ENCODE results near the gene MMS19. TPM values are rescaled to one million over a fixed set of nuclear protein-coding genes. Genes with fewer than 3 reads are reported as not detected.

Gene MMS19
- total and polyA plus RNA-seq, 10 of the 15 experiments (the other 5 are each of a cell fraction or from before 2014, with no cell fraction given): 40.2 to 112 (median 69.0) TPM

DNA sequence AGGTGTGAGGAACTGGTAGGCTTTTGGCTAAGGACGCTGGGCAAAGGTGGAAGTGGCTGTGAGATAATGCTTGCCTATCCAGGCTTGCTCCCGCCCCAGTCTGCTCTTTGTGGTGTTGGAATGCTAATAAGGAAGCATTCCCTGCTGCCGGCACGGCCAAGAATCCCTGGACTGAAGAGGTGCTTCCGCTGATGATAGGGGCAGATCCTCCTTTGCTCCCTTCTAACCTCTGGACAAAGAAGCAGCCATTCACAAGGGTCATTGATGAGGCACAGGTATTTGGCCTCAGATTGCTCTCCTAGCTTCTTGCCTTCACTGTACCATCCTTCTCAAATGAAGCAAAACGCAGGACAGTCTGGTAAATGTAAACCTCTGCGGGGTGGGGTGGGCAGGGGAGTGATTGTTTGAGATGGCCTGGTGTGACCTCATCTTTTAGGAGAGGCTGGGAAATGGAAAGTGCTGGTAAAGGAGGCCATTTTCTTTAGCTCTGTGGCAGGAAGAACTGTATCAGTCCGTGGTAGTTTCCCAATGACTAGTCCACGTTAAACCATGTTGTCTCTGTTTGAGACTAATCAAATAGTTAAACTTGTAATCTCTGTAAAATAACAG lies 70.5 kb downstream of the MMS19 start (continued):
- TF ChIP-seq FOS (IDR thresholded peaks at IDR 0.05; ENCODE audit: borderline replicate concordance, extremely low read depth, insufficient read length) (no peak), HDGF (IDR thresholded peaks at IDR 0.05) (no peak), JUNB (IDR thresholded peaks at IDR 0.05) (peak; percentile 49; the same call in 1 of the 2 replicates), TCF3 (IDR thresholded peaks at IDR 0.05; ENCODE audit: borderline replicate concordance, insufficient read depth, low read depth, low read length) (no peak), NRF1 (conservative IDR thresholded peaks at IDR 0.05; ENCODE audit: low read depth, low read length) (no peak), FOXK2 (IDR thresholded peaks at IDR 0.05) (no peak), RUNX3 (IDR thresholded peaks at IDR 0.05; ENCODE audit: low read length) (peak; percentile 35; the same call in 1 of the 2 replicates), RFX5 (IDR thresholded peaks at IDR 0.05; ENCODE audit: low read depth, low read length) (no peak), SREBF2 (IDR thresholded peaks at IDR 0.05; ENCODE audit: low read length) (no peak)
- TF ChIP-seq, protein P1, sequence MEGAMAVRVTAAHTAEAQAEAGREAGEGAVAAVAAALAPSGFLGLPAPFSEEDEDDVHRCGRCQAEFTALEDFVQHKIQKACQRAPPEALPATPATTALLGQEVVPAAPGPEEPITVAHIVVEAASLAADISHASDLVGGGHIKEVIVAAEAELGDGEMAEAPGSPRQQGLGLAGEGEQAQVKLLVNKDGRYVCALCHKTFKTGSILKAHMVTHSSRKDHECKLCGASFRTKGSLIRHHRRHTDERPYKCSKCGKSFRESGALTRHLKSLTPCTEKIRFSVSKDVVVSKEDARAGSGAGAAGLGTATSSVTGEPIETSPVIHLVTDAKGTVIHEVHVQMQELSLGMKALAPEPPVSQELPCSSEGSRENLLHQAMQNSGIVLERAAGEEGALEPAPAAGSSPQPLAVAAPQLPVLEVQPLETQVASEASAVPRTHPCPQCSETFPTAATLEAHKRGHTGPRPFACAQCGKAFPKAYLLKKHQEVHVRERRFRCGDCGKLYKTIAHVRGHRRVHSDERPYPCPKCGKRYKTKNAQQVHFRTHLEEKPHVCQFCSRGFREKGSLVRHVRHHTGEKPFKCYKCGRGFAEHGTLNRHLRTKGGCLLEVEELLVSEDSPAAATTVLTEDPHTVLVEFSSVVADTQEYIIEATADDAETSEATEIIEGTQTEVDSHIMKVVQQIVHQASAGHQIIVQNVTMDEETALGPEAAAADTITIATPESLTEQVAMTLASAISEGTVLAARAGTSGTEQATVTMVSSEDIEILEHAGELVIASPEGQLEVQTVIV (IDR thresholded peaks at IDR 0.05; ENCODE audit: borderline replicate concordance, partially characterized antibody): no peak
- TF ChIP-seq, protein P2, sequence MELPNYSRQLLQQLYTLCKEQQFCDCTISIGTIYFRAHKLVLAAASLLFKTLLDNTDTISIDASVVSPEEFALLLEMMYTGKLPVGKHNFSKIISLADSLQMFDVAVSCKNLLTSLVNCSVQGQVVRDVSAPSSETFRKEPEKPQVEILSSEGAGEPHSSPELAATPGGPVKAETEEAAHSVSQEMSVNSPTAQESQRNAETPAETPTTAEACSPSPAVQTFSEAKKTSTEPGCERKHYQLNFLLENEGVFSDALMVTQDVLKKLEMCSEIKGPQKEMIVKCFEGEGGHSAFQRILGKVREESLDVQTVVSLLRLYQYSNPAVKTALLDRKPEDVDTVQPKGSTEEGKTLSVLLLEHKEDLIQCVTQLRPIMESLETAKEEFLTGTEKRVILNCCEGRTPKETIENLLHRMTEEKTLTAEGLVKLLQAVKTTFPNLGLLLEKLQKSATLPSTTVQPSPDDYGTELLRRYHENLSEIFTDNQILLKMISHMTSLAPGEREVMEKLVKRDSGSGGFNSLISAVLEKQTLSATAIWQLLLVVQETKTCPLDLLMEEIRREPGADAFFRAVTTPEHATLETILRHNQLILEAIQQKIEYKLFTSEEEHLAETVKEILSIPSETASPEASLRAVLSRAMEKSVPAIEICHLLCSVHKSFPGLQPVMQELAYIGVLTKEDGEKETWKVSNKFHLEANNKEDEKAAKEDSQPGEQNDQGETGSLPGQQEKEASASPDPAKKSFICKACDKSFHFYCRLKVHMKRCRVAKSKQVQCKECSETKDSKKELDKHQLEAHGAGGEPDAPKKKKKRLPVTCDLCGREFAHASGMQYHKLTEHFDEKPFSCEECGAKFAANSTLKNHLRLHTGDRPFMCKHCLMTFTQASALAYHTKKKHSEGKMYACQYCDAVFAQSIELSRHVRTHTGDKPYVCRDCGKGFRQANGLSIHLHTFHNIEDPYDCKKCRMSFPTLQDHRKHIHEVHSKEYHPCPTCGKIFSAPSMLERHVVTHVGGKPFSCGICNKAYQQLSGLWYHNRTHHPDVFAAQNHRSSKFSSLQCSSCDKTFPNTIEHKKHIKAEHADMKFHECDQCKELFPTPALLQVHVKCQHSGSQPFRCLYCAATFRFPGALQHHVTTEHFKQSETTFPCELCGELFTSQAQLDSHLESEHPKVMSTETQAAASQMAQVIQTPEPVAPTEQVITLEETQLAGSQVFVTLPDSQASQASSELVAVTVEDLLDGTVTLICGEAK (IDR thresholded peaks at IDR 0.05; ENCODE audit: borderline replicate concordance): no peak
